NCI-H1105 (cell line): Measurements from ENCODE around the gene EXOC3.
"Not testable (repeated sequence)": the region's sequence is repeated elsewhere in the genome, so short reads cannot be mapped to it uniquely, and the experiment has no call there.

Source experiments
- DNase-seq: peaks from one replicate; lab custom pipeline; 2025; lab: John Stamatoyannopoulos, UW

Gene EXOC3

GRCh38 chr5:442335-443238 lies at the start of gene EXOC3:
Gene EXOC3, plus strand, starts transcription at chr5:443176. Its CDS starts 3,030 bp downstream, at chr5:446206.
- DNase-seq, result peak; percentile 43

- no peak for DNase-seq
These were observed 49.1 kb upstream of the EXOC3 start for GRCh38 chr5:393846-394275.

GRCh38 chr5:394671-395155 lies 48.3 kb upstream of the EXOC3 start:
- DNase-seq, result no peak

- DNase-seq, result no peak
These were observed 47.6 kb upstream of the EXOC3 start for GRCh38 chr5:395156-395920.

GRCh38 chr5:395921-396530 lies 47.0 kb upstream of the EXOC3 start:
- DNase-seq, result no peak

- no peak for DNase-seq
These were observed 46.4 kb upstream of the EXOC3 start for GRCh38 chr5:396531-396961.

- DNase-seq, result not testable (repeated sequence)
These were observed 44.9 kb upstream of the EXOC3 start for GRCh38 chr5:398141-398474.

GRCh38 chr5:398475-399295 lies 44.3 kb upstream of the EXOC3 start:
- no peak for DNase-seq

- peak; percentile 98 for DNase-seq
These were observed 43.4 kb upstream of the EXOC3 start for GRCh38 chr5:399296-400281.

GRCh38 chr5:400282-401145 lies 42.5 kb upstream of the EXOC3 start:
- DNase-seq, result peak; percentile 81

GRCh38 chr5:401146-402034 lies 41.6 kb upstream of the EXOC3 start:
- no peak for DNase-seq

GRCh38 chr5:402219-402614 lies 40.8 kb upstream of the EXOC3 start:
- DNase-seq, result not testable (repeated sequence)

- DNase-seq, result no peak
These were observed 40.2 kb upstream of the EXOC3 start for GRCh38 chr5:402615-403359.

- DNase-seq, result no peak
These were observed 39.0 kb upstream of the EXOC3 start for GRCh38 chr5:403995-404394.

GRCh38 chr5:404666-405241 lies 38.2 kb upstream of the EXOC3 start:
- no peak for DNase-seq

GRCh38 chr5:405421-405820 lies 37.6 kb upstream of the EXOC3 start:
- DNase-seq, result no peak

GRCh38 chr5:406041-406440 lies 36.9 kb upstream of the EXOC3 start:
- DNase-seq, result no peak
